HG03025 (cell line): ENCODE results near the gene GOSR2.
"Not testable (repeated sequence)": the region's sequence is repeated elsewhere in the genome, so short reads cannot be mapped to it uniquely, and the experiment has no call there.

ENCODE experiments used
- ATAC-seq: cut with Tn5 transposase; IDR thresholded peaks from one replicate; pipeline ENCODE4 v1.9.1; 2021; ENCODE audit warnings: mild to moderate bottlenecking, moderate library complexity; ENCODE audit not compliant: unreplicated experiment, low FRiP score

The GOSR2 gene

DNA sequence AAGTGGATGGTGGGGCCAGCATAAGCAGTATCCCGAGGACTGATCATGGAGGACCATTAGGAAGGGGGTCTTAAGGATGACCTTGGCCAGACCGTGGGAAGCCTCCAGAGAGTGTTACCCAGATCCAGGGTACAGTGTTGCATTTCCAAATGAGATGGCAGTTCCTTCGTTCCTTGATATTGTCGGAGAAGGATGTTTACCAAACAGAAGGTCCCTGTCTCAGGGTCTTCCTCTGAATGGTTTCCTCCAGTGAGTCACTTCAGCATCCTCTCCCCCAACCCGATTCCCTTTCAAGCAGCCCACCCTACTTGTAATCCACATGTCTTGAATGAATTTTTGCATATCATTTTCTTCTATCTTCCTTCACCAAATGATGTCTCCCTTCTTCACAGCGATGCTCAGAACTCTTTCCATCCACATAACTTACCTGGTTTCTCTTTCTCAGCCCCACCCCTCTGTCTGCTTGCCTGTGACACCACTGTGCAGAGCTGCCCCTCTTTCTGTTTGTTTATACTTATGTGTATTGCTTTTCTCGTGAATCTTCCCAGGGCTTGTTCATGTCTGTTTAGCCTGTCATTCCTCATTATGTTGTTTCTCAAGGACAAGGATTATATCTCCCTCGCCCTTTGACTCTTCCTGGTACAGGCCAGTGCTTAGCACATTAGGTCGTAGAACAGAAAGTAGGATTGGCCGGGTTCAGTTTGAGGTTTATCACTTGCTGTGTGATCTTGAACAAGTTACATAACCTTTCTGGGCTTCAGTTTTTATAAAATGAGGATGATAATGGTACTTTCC, 5.7 kb downstream of the GOSR2 start:
- no peak for ATAC-seq

DNA sequence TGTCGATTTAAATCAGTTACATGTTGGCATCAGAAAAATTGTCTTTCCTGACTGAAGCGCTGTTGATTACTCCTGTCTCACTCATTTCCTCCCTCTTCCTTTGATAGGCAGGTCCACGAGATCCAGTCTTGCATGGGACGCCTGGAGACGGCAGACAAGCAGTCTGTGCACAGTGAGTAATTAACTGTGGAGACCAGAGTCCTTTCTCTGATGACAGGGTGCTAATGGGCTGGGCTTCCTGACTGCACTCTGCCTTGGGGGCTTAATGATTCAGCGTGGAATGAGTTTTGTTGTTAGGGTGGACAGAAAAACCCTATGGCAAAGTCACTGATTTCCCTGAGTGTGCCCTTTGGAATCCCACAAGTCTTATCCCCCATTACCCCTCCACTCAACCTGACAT, 6.5 kb downstream of the GOSR2 start:
- ATAC-seq = no peak

DNA sequence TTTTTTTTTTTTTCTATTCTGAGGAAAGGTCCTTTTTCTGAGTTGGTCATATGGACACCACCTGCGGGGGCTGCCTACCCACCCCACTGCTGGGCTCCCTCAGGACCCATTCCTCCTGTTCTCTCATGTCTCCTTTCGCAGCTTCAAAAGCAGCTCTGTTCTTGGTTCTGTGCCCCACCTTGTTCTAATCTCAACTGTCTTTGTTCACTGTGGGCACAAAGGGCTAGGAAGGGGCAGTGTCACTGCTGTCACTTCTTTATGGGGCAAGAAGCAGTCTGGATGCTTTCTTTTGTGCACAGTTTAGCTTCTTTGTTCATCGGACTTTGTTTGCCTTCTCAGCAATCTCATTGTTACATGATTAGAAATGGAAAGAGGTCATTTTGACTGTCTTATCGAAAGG, 7.1 kb downstream of the GOSR2 start:
- no peak for ATAC-seq

DNA sequence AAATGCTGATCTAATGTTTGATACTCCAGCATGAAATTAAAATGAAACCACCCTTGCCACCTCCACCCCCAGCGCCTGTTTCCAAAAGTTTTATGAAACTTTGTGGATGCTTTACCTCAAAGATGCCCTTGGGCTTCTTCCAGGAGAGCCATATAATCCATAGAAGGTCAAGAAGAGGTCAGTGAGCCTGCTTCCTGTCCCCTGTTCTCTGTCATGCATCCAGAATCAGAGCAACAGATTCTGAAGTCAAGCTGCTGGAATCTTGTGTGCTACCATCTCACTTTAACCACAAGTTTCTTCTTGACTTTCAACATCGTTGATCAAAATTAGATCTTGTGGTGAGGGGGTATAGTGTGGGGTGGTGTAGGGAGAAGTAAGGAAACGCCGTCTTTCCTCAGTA, 8.6 kb downstream of the GOSR2 start:
- ATAC-seq = no peak

DNA sequence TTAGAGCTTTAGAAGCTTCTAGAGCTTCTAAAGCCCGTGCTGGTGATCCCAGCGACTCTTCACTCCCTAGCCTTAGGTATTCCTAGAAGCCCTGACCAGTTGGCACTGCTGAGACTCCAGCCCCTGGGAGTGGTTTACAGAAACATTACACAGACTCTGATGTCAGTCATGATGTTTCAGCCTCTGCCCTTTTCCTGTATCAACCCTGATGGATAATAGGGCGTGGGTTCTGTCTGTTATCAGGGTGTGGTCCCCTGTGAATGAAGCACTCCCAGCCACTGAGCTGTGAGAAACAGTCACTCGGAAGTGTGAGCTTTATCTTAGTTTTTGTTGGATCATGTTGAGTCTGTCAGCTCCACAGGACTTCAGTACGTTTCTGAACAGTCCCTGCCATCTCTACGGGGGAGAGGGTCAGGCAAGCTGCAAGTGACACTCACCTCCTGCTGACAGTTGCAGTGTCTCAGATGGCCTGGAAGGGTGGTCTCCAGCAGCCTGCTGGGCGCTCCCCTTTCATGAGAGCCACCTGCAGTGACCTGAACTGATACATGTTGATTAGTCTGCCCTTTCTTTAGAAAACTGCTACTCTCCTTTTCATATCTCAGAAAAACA, 12.8 kb downstream of the GOSR2 start:
- no peak for ATAC-seq

DNA sequence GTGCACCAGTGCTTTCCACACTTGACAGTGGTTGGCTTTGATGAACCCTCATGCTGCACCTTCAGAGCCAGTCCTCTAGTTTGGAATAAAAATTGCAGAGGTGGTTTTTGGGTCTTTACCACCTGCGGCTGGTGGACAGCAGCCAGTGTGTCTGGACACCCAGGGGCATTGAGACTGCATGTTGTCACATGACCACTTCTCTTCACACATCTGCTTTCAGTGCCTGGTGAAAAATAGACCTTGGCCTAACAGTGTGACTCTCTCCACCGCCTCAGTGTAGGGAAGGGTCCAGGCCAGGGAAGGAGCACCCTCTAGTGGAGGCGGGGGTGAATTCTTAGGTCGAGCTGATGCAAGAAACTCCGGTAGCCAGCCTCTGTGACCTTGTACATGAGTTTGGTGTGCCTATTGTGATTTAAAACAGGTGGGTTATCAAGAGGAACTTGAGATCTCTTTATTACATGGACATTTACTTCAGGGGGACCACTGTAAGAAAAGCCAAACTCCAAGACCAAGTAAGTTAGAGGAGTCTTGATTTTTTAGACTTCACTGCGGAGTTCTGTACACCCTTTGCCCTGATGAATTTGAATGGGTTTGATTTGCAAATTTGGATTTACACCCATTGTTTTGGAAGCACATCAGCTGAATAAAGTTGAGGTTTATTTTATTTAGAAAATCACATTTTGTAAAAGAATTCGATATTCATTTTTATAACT, 17.9 kb downstream of the GOSR2 start:
- ATAC-seq = no peak

DNA sequence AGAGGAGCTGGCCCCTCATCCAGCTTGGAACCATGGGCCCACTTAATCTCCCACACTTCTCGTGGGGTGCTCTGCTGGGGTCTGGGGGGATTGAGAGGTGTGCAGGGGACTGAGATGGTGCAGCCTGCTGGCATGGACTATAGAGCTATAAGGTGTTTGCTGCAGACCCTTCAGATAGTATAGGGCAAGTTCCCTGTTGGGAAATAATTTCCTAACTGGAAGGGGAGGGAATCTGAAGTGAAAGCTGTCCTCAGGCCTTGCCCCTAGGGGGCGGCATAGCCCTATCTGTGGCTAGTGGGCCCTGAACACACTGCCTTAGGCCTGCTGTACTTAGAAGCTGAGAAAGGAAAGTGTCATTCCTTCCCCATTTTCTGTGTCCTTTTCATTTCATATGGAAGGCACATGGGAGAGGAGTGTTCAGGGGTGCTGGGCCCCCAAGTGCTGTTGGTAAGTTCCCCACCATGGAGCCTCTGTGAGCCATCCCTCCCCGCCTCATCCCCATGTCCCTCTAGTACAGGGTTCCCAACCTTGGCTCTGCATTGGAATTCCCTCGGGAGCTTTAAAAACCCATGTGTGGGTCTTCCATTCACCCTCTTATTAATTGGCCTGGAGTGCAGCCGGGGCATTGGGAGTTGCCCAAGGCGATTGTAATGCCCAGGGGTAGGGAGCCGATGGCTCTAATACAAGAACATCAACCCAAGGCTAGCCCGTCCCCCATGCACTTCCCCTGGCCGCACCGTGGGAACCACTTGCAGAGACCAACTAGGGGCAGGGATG, 19.7 kb downstream of the GOSR2 start:
- ATAC-seq = no peak

DNA sequence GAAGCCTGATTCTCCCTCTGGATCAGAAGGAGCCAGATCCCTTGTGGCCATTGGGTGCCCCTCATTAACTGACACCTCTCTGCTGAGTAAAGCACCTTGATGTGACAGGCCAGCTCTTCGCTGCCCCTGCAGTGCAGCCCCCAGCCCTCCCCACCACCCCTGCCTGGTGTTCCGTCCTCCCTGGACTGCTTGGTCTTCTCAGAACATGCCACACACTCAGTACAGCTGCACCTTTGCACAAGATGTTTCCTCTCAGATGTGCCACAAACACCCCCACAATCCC, 20.2 kb downstream of the GOSR2 start:
- no peak for ATAC-seq

DNA sequence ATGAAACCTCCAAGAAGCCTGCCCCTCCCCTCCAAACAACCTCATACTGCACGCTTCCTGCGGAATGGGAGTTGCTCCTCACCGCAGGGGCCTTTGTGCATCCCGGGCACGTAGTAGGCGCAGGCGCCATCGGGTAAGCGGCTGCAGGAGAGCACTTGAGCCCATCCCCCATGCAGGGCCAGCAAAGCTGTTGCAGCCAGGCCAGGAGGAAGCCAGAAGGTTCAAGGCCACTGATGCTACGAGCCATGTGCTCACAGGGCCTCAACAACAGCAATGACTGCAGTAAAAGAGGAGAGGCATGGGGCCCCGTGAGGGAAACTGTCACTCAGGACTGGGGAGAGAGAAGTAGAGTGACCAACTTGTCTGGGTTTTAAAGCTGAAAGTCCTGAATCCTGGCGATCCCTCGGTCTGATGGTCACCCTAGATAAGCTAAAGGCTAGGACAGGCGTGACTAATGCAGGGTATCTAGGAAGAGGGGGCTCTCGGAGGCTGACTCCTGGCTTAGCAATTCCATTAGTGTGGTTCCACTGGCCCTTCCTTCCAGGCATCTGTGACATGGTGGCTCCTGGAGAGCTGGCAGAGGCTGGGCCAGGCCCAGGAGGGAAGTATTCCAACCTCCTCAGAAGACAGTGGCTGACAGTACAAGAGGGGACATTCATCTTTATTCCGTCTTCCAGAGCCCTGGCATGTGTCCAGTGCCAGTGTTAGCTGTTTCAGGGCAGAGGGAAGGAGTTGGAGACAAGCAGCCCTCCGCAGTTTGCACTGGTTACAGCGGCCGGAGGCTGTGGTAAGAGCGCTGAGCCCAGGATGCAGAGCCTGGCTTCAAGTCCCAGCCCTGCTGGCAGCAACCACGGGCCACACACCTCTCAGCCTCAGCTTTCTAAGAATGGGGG, 20.8 kb downstream of the GOSR2 start:
- no peak for ATAC-seq

DNA sequence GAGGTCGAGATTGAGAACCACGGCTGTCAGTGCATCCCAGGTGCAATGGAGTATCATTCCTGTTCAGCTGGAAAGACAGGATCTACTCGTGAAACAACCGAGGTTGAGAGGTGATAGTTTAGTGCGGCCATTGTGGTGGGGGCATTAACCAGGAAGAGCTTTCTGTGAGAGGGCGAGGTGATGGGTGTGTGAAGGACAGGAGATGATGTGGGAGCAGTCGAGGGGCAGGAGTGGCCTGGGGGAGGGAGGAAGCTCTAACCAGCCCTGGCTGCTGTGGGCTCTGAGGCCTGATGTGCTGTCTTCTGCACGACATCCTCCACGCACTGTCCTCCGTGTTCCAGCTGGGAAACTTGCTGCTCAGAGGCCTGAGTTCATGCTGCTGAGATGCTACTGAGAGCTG, 22.0 kb downstream of the GOSR2 start:
- no peak for ATAC-seq

DNA sequence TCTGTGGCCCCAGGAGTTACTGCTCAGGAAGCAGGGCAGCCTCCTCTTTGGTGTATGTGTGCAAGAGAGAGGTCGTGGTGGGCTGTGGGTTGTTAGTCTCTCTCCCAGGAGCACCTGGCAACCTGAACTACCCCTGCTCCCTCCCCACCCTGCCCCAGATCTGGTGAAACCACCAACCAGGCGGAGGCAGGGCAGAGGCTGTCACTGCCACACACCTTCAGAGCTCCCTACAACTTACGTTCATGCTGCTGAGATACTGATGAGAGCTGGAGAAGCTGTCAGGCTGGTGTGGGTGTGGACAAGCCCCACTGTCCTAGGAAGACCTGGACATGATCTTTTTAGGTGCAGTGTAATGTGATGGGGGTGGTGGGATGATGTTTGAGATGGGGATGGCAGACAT, 24.3 kb downstream of the GOSR2 start:
- ATAC-seq = no peak

DNA sequence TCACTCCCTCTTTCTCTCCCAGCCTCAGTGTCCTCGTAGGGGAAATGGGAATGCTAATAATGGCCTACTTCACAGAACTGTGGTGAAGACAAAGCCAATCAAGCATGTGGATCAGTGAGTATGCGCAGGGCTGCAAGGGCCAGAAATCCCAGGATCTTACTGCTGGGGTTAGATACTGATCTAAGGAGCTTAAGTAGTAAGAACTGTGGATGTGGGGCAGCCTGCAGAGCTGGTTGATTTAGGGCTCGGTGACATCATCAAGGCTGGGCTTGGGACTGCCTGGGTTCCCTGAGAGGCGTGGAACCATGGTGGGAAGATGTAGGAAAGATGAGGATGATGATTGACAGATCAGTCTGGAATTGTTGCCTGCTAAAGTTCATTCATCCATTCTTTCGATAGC, 25.6 kb downstream of the GOSR2 start:
- ATAC-seq = no peak

DNA sequence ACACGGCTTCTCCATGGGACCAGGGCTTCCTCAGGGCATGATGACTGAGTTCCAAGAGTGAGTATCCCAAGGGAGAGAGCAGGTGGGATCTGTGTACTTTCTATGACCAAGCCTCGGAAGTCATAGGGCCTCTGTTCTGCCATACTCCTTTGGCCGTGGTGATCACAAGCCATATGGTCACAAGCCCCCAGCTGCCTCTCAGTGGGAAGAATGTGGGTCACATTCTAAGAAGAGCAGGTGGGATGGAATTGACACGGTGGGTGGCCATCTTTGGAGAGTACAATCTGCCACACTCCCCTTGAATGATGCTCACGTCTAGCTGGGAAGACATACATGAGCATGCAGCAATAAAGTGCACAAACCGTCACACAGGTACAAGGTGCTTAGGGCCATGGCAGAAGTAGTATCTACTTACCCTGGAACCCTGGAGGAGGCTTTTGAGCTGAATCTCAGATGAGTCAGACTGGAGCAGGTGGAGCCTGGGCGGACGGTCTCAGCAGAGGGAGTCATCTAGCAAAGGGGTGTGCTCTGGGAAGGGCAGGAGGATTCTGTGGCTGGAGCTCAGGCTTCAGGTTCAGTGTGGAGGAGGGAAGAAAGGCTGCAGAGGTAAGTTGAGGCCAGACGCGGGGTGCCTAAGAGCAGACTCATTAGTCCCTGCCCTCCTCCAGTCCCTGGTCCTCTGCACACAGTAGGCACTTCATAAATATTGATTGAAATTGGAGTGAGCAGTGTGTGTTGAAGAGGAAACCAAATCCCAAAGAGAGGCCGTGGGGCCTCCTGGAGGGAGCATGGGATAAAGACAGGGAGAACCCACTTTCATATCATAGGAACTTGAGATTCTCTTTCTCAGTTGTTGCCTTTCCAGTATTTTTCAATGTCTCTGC, 26.6 kb downstream of the GOSR2 start:
- ATAC-seq = no peak

DNA sequence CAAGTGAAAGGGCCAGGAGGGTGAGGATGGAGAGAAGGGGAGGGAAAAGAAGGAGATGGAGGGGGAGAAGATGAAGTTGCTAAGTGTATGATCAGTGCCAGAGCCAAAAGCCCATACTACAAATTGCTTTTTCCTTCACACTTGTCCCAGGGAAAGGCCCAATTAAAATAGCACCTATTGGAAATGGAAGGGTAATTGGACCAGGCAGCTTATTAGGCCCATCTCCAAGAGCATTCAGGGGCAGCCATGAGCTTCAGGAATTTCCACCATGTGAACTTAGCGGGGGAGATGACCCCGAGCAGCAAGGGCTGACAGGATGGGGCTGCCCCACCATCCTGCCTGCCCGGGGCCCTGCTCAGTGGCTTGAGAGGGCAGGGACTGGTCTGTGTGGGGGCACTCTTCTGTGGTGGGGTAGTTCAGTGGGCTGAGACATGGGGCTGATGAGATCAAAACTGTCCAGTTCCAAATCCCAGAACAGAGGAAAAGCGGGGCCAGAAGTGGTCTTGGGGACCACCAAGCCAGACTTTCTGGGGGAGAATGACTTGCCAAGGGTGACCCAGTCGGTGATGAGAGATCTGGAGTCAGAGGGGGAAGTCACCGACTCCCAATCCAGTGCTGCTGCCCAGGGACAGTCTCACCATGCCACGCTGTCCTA, 27.5 kb downstream of the GOSR2 start:
- ATAC-seq = no peak

DNA sequence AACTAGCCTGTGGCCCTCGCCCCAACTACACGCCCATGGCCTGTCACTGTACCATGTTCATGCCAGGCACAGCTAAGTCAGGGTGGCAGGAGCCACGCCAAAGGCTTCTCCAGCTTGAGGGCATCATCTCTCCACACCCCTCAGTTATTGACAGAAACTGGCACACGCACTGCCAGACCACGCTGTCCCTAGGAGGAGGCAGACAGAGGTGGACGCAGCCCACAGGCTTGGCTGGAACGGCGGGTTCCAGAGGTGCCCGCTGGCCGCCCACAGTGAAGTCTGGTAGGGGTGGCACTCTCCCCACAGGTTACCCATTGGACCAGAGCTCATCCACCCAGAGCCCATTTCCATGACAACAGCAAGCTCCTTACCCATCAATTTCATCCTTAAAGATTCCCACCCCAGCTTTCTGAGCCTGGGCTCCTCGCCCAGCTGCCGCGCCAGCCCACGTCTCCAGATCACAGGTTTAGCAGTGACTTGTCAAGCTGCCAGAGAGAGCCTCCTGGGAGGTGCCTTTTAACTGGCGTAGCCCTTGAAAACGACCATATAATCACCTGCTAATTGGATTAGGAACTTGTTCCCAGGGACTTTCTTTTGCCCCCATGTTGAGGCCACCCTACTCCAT, 28.1 kb downstream of the GOSR2 start:
- ATAC-seq = no peak

DNA sequence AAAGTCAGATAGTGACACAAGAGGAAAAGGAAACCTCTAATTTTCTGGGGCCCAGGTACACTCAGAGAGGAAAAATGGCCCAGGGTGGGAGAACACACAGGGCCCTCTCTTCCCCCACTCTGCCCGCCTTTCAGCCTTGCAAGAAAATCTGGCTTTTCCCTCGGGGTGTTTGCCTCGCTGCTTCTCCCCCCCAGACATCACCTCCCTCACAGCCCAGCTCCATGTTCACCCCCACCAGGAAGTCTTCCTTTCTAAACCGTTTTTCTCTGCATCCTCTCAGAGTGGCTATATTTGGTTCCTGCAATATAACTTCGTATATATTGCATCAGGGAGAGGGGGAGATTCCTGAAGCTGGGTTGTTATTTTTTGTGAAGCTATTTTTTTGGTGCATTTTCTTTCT, 28.7 kb downstream of the GOSR2 start:
- no peak for ATAC-seq

DNA sequence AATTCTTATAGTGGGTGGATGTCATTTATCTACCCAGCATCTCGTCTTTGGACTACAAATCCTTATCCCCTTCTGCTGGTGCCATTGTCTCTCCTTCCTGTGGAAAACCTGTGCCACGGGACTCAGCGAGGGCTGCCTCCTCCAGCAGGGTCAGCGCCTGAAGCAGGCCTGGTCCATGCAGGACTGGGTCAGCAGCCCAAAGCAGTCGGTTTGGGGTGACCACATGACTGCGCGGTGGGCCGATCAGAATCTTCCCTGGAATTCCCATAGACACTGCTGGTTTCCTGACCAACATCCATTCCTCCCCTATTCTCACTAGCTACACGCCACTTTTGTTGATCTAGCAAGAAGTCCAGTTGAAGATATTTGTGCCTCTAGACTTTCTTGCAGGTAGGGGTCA, 29.2 kb downstream of the GOSR2 start:
- ATAC-seq = no peak

DNA sequence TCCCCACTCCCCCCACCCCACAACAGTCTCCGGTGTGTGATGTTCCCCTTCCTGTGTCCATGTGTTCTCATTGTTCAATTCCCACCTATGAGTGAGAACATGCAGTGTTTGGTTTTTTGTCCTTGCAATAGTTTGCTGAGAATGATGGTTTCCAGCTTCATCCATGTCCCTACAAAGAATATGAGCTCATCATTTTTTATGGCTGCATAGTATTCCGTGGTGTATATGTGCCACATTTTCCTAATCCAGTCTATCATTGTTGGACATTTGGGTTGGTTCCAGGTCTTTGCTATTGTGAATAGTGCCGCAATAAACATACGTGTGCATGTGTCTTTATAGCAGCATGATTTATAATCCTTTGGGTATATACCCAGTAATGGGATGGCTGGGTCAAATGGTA, 30.2 kb downstream of the GOSR2 start:
- not testable (repeated sequence) for ATAC-seq
